Hippocampal formation (tissue), 2 donors: Measurements from ENCODE around the gene REC114.
"Not testable (repeated sequence)": the region's sequence is repeated elsewhere in the genome, so short reads cannot be mapped to it uniquely, and the experiment has no call there.

Experiments
- DNase-seq, 2 donors: peaks; one replicate each; lab custom pipeline; 2025; lab: John Stamatoyannopoulos, UW

The REC114 gene

GRCh38 chr15:73455876-73456275 is 12.9 kb downstream of the REC114 start:
- DNase-seq = no peak

DNA sequence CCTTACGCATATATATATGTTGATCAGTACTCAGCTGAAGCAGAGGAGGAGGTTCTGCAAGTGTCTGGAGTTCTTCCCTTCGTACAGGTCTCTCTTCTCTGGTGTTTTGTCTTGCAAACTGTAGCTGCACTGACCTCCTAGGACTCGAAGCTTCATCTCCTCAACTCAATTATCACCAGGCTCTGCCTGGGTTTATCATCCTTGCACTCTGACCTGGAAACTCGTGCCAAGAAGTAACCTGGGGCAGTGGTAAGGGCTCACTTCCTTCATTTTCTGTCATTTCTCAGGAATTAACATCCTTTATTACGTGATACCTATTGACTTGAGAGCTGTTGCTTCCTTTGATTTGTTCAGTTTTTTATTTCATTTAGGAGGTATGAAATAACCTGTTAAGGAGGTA is 14.4 kb downstream of the REC114 start:
- DNase-seq = no peak

DNA sequence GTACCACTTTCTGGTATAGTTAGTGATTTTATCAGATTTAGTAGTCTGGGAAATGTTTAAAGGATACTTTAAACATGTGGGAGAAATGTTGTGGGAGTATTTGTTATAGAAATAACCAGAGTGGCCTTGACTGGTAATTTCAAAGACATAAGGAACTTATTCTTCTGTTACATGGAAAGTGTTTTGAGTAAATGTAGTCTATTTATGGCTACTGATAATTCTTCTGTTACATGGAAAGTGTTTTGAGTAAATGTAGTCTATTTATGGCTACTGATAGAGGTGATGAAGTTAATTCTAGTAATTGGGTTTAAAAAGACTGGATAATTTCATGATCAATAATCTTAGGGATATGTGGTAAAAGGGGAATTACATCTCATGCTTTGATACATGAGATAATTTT is 17.7 kb downstream of the REC114 start:
- DNase-seq = no peak

DNA sequence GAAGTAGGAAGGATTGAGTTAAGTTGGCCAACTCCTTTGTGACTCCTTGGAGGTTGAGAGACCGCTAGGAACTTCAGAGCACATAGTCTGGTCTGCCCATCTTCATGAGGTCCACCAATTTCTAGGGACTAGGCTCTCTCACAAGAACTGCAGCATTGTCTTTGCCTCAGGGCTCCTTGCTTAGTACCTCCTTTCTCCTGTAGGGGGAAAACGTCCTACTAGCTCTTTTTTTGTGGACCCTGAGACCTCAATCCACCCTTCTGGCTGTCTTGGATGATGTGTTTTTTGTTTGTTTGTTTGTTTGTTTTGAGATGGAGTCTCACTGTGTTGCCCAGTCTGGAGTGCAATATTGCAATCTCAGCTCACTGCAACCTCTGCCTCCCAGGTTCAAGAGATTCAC is 21.6 kb downstream of the REC114 start:
- no peak for DNase-seq

GRCh38 chr15:73467758-73468157 is 24.8 kb downstream of the REC114 start:
- no peak for DNase-seq

DNA sequence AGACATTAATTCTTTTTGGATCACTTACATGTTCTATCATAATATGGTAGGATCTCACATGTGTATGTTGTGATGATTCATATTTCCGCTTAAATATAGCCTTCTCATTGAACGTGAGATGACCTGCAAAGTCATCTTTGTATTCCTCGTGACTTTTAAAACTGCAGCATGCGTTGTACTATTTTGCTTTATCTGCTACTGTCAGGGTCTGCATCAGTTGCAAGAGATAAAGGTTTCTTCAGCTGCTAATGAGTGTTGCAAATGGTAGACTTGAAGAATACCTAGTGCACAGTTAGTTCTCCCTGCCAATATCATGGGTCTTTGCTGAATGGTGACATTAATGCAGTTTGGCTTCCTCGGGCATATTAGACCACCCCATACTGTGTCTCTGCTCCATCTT is 31.8 kb downstream of the REC114 start:
- DNase-seq = no peak

- DNase-seq = no peak
These were observed 33.8 kb downstream of the REC114 start for GRCh38 chr15:73476704-73477216.

DNA sequence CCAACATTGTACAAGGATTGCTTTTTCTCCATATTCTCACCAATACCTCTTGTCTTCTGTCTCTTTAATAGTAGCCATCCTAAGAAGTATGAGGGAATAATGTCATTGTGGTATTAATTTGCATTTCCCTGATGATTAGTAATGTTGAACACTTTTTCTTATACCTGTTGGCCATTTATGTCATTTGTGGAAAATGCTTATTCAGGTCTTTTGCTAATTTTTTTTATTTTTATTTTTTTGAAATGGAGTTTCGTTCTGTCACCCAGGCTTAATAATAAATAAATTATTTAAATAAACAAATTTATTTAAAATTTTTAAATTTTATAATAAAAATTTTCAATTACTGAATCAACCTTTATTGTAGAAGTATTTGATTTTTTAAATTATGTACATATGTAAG is 37.1 kb downstream of the REC114 start:
- no peak for DNase-seq

- no peak for DNase-seq
These were observed 39.2 kb downstream of the REC114 start for GRCh38 chr15:73482166-73482565.

GRCh38 chr15:73483053-73483452 is 40.1 kb downstream of the REC114 start:
- DNase-seq = no peak

DNA sequence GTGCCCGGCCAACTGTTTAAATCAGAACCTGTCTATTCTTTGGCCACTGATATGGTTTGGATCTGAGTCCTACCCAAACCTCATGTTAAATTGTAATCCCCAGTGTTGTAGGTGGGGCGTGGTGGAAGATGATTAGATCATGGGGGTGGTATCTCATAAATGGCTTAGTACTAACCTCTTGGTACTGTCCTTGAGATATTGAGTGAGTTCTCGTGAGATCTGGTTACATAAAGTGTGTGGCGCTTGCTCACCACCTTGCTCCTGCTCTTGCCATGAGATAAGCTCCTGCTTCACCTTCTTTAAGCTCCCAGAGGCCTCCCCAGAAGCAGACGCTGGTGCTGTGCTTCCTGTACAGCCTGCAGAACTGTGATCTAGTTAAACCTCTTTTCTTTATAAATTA is 42.4 kb downstream of the REC114 start:
- DNase-seq = no peak

DNA sequence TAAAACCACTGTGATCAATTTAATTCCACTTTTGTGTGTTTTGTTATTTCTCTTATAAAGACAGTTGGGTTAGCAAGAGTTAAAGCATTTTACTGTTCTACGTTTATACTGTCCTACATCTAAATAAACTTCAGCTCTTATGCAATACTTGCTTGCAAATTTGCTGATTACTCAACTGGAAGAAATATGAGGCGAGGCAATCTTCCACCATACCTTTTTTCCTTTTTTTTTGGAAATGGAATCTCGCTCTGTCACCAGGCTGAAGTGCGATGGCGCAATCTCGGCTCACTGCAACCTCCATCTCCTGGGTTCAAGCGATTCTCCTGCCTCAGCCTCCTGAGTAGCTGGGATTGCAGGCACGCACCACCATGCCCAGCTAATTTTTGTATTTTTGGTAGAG is 42.9 kb downstream of the REC114 start:
- DNase-seq = not testable (repeated sequence)

GRCh38 chr15:73488698-73489097 is 45.7 kb downstream of the REC114 start:
- no peak for DNase-seq

- no peak for DNase-seq
These were observed 51.0 kb downstream of the REC114 start for GRCh38 chr15:73493922-73494321.

DNA sequence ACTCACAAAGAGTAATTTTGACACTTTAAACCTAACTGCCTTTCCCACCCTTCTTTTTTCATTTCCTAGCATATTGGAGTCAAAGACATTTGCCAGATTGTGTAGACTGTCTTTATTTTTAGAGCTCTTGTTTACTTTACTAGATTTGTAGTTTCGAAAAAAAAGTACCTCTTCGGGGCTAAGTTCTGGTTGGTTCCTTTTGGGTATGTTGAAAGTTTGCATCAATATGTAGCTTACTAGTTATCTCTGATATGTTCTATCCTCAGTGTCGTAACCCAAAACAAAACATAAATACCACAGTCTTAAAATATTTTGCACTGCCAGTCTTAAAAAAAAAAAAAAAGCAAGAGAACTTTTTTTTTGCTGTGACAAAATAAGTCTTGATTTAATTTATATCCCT is 52.2 kb downstream of the REC114 start:
- no peak for DNase-seq

- DNase-seq = no peak
These were observed 57.7 kb downstream of the REC114 start for GRCh38 chr15:73500696-73501095.

- no peak for DNase-seq
These were observed 61.9 kb downstream of the REC114 start for GRCh38 chr15:73504885-73505284.

DNA sequence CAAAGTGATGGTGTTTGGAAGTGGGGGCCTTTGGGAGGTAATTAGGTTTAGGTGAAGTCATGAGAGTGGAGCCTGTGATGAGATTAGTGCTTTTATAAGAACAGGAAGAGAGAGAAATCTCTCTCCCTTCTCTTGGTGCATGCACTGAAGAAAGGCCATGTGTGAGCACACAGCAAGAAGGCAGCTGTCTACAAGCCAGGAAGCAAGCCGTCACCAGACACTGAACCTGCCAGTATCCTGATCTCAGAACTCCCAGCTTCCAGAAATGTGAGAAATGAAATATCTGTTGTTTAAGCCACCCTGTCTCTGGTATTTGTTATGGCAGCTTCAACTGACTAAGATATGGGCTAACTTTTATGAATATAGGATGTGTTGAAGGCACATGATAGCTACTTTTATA is 72.6 kb downstream of the REC114 start:
- no peak for DNase-seq

GRCh38 chr15:73517566-73517965 is 74.6 kb downstream of the REC114 start:
- DNase-seq = no peak

GRCh38 chr15:73518180-73518862 is 75.4 kb downstream of the REC114 start:
- no peak for DNase-seq

- no peak for DNase-seq
These were observed 76.1 kb downstream of the REC114 start for GRCh38 chr15:73518876-73519733.

DNA sequence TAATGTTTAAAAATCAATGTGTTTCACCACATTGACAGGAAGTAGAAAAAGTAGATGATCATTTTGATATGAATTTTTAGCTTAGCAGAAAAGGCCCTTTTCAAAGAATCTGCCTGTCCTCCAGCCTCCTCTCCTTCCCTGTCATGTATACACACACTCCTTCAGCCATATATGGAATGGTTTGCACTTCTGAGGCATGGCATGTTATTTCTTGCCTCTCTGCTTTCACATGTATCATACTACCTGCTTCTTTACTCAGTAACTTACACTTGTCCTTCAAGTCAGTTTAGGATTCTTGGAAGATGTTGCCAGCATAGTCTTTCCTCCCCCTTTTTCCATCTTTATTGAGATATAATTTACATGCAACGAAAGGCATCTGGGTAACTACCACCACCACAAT is 79.0 kb downstream of the REC114 start:
- DNase-seq = no peak

DNA sequence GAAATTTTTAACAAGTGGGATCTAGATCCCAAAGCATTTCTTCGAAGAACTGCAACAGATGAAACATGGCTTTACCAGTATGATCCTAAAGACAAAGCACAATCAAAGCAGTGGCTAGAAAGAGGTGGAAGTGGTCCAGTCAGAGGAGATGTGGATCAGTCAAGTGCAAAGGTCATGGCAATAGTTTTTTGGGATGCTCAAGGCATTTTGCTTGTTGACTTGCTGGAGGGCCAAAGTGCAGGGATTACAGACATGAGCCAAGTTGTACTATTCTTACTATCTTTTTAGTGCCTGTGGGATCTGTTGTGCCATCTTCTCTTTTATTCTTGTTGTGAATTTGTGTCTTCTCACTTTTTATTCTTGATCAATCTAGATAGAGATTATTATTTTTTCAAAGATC is 82.0 kb downstream of the REC114 start:
- no peak for DNase-seq
